Brain microvascular endothelial cell (primary cell): Measurements from ENCODE around the gene LHFPL6.
A peak's percentile ranks its signal among the peaks of the same experiment; 100 is the strongest.

Experiments used
- DNase-seq: peaks from one replicate; pipeline ENCODE4 v3.0.0-alpha.2; 2020
- H3K27ac ChIP-seq: fragments of 250-450 bp; sonication (Bioruptor Pico); 2 replicates; pipeline ENCODE4 v1.5.1; 2020; ENCODE audit warnings: mild to moderate bottlenecking, moderate library complexity
- H3K27me3 ChIP-seq: fragments of 250-450 bp; sonication (Bioruptor Pico); replicated peaks from 2 replicates; pipeline ENCODE4 v1.5.1; 2020; ENCODE audit warnings: mild to moderate bottlenecking
- H3K36me3 ChIP-seq: fragments of 250-450 bp; sonication (Bioruptor Pico); replicated peaks from 2 replicates; pipeline ENCODE4 v1.5.1; 2020; ENCODE audit warnings: mild to moderate bottlenecking
- H3K4me3 ChIP-seq: 2 replicates; pipeline ENCODE4 v1.5.1; 2011; ENCODE audit warnings: low read depth, mild to moderate bottlenecking, control low read depth, low read length, moderate library complexity
- in situ Hi-C: cut with HindIII; loops from 2 replicates; pipeline ENCODE4 v1.10.0; 2017; ENCODE audit warnings: low sequenced_read_pairs, low pct_ligation_motif_present
- TF ChIP-seq, protein P1 (sequence below): IDR thresholded peaks from 2 replicates; pipeline ENCODE4 v1.5.1; 2011; ENCODE audit warnings: low read depth, mild to moderate bottlenecking, moderate library complexity, low read length, control low read depth, inconsistent platforms; ENCODE audit errors: missing control alignments

LHFPL6 gene

DNA sequence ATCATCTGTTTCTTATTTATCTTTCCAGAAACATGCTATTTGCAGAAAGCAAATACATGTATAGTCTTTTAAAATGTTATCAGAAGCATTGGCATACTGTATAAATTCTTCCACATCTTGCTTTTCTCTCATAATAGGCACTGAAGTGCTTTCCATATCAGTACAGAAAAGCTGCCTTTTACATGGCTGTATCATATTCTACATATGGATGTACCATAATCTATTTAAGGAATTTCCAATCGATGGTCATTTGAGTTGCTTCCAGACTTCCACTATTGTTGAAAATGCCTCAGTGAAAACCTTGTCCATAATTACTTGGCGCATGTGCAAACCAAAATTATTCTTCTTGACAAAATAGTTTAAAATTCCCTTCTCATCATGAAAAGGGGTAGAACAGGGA is 272.5 kb downstream of the LHFPL6 start:
- in situ Hi-C loops = no loop called here
- Histone ChIP-seq H3K27ac (no peak overlapping the region), H3K36me3 (no peaks in the 10 kb centered on the region), H3K27me3 (no peaks in the 10 kb centered on the region), H3K4me3 (no peak overlapping the region)
- TF ChIP-seq, protein P1, sequence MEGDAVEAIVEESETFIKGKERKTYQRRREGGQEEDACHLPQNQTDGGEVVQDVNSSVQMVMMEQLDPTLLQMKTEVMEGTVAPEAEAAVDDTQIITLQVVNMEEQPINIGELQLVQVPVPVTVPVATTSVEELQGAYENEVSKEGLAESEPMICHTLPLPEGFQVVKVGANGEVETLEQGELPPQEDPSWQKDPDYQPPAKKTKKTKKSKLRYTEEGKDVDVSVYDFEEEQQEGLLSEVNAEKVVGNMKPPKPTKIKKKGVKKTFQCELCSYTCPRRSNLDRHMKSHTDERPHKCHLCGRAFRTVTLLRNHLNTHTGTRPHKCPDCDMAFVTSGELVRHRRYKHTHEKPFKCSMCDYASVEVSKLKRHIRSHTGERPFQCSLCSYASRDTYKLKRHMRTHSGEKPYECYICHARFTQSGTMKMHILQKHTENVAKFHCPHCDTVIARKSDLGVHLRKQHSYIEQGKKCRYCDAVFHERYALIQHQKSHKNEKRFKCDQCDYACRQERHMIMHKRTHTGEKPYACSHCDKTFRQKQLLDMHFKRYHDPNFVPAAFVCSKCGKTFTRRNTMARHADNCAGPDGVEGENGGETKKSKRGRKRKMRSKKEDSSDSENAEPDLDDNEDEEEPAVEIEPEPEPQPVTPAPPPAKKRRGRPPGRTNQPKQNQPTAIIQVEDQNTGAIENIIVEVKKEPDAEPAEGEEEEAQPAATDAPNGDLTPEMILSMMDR = no peak
- no peak for DNase-seq

GRCh38 chr13:39329182-39329639 is 273.8 kb downstream of the LHFPL6 start:
- Histone ChIP-seq H3K4me3 (no peak overlapping the region), H3K36me3 (no peaks in the 10 kb centered on the region), H3K27me3 (no peaks in the 10 kb centered on the region), H3K27ac (no peak overlapping the region)
- in situ Hi-C loops = no loop called here
- TF ChIP-seq, protein P1 = no peak
- peak; percentile 51 for DNase-seq

DNA sequence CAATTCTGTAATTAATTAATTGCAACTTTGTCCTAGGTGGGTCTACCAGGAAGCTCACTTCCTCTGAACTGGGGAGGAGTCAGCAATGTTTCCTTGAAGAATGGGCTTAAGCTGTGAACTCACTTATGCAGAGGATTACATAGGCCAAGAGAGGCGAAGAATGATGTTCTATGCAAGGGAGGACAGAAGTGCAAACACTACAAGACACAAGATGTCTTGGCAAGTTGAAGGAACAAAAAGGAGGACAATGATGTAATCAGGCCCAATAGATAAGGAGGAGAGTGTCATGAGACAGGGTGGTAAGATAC is 275.9 kb downstream of the LHFPL6 start:
- no peak overlapping the region for H3K27ac ChIP-seq
- TF ChIP-seq, protein P1 = no peak
- no peak for DNase-seq
- H3K36me3 ChIP-seq = no peaks in the 10 kb centered on the region
- in situ Hi-C loops = no loop called here
- no peak overlapping the region for H3K4me3 ChIP-seq
- no peaks in the 10 kb centered on the region for H3K27me3 ChIP-seq

DNA sequence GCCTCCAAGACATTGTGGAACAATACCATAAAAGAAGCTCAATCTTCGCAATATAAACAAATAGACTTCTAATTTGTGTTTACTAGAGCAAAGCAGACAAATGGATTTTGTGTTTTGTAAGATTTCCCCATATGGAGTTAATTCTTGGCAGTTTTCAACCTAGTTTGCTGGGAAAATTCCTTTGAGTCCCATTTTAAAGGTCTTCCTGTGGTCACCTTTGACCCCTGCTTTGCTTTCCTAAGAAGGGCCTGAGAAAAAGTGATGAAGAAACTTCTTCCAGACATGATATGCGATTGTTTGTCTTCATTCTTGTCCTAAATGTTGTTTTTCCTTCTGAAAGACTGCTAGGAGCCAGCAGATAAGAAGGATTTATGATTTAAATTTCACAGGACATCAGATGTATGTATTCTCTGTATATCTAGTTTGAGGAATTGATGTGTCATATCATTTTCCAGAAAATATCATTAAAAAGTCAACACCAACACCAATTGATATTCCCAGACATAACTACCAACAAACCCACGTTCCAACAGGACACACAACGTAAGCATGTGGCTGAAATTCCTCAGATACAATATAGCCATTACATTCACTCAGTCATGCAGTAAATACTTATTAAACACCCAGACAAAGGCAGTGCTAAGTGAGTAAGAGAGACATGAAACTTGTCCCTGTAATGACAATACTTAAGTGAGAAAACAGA is 276.4 kb downstream of the LHFPL6 start:
- H3K36me3 ChIP-seq = no peaks in the 10 kb centered on the region
- no peak overlapping the region for H3K27ac ChIP-seq
- TF ChIP-seq, protein P1 = no peak
- no peaks in the 10 kb centered on the region for H3K27me3 ChIP-seq
- no peak for DNase-seq
- no peak overlapping the region for H3K4me3 ChIP-seq
- in situ Hi-C loops = no loop called here

DNA sequence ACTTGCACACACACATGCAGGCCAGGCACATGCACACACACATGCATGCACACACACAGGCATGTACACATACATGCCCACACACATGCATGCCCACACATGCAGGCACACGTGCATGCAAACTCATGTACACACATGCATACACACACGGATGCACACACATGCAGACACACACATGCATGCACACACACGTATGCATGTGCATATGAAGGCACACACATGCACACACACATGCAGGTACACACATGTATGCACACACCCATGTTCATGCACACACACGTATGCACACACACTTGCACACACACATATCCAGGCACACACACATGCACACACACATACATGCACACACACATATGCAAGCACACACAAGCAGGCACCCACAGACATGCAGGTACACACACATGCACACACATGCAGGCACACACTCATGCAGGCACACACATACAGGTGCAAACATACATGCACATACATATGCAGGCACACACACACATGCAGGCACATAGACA is 278.1 kb downstream of the LHFPL6 start:
- no peaks in the 10 kb centered on the region for H3K36me3 ChIP-seq
- TF ChIP-seq, protein P1 = no peak
- H3K27ac ChIP-seq = no peak overlapping the region
- H3K4me3 ChIP-seq = no peak overlapping the region
- in situ Hi-C loops = no loop called here
- no peaks in the 10 kb centered on the region for H3K27me3 ChIP-seq
- DNase-seq = no peak
